ENCODE measurements around the gene OLFM3.

OLFM3 gene

GRCh38 chr1:101996825-101997465 lies at the start of gene OLFM3:
Gene OLFM3 (minus strand): TSS chr1:101996926.
- no peak for DNase-seq (ENCODE audit: low read depth in 2 of 2)

- no peak for DNase-seq (ENCODE audit: low read depth in 2 of 2)
These were observed 49.0 kb upstream of the OLFM3 start for GRCh38 chr1:102045752-102046151.

GRCh38 chr1:102032534-102032933 lies 35.8 kb upstream of the OLFM3 start:
- no peak for DNase-seq (ENCODE audit: low read depth in 2 of 2)

- no peak for DNase-seq (ENCODE audit: low read depth in 2 of 2)
These were observed 22.8 kb upstream of the OLFM3 start for GRCh38 chr1:102019530-102019929.

GRCh38 chr1:102015728-102016127 lies 19.0 kb upstream of the OLFM3 start:
- DNase-seq (ENCODE audit: low read depth in 2 of 2): no peak

GRCh38 chr1:102002057-102002456 lies 5.3 kb upstream of the OLFM3 start:
- no peak for DNase-seq (ENCODE audit: low read depth in 2 of 2)

- no peak for DNase-seq (ENCODE audit: low read depth in 2 of 2)
These were observed 561 bp downstream of the OLFM3 start for GRCh38 chr1:101995984-101996745.

GRCh38 chr1:101993710-101994109 lies 3.0 kb downstream of the OLFM3 start:
- DNase-seq (ENCODE audit: low read depth in 2 of 2): no peak

GRCh38 chr1:101992821-101993575 lies 3.7 kb downstream of the OLFM3 start:
- no peak for DNase-seq (ENCODE audit: low read depth in 2 of 2)

- DNase-seq (ENCODE audit: low read depth in 2 of 2): no peak
These were observed 15.8 kb downstream of the OLFM3 start for GRCh38 chr1:101980974-101981373.

GRCh38 chr1:101977266-101977665 lies 19.5 kb downstream of the OLFM3 start:
- DNase-seq (ENCODE audit: low read depth in 2 of 2): no peak

GRCh38 chr1:101976161-101976560 lies 20.6 kb downstream of the OLFM3 start:
- DNase-seq (ENCODE audit: low read depth in 2 of 2): no peak

GRCh38 chr1:101975371-101975770 lies 21.4 kb downstream of the OLFM3 start:
- no peak for DNase-seq (ENCODE audit: low read depth in 2 of 2)

- DNase-seq (ENCODE audit: low read depth in 2 of 2): no peak
These were observed 22.0 kb downstream of the OLFM3 start for GRCh38 chr1:101974599-101975274.

GRCh38 chr1:101971304-101971703 lies 25.4 kb downstream of the OLFM3 start:
- DNase-seq (ENCODE audit: low read depth in 2 of 2): no peak

GRCh38 chr1:101967871-101968270 lies 28.9 kb downstream of the OLFM3 start:
- DNase-seq (ENCODE audit: low read depth in 2 of 2): no peak

GRCh38 chr1:101965341-101965740 lies 31.4 kb downstream of the OLFM3 start:
- DNase-seq (ENCODE audit: low read depth in 2 of 2): no peak

- no peak for DNase-seq (ENCODE audit: low read depth in 2 of 2)
These were observed 32.0 kb downstream of the OLFM3 start for GRCh38 chr1:101964708-101965107.

- DNase-seq (ENCODE audit: low read depth in 2 of 2): no peak
These were observed 36.6 kb downstream of the OLFM3 start for GRCh38 chr1:101960142-101960541.

GRCh38 chr1:101959456-101959855 lies 37.3 kb downstream of the OLFM3 start:
- no peak for DNase-seq (ENCODE audit: low read depth in 2 of 2)

GRCh38 chr1:101957771-101958170 lies 39.0 kb downstream of the OLFM3 start:
- DNase-seq (ENCODE audit: low read depth in 2 of 2): no peak

GRCh38 chr1:101953623-101954022 lies 43.1 kb downstream of the OLFM3 start:
- DNase-seq (ENCODE audit: low read depth in 2 of 2): no peak

Data from stimulated activated CD4-positive, alpha-beta T cell treated with anti-CD3 and anti-CD28 coated beads, Interleukin-15, amount 100 ng/mL, for 48 hours (primary cell).